ENCODE measurements around the gene FOXA3. TPM values are rescaled to one million over a fixed set of nuclear protein-coding genes. Genes with fewer than 3 reads are reported as not detected.

The FOXA3 gene
- total RNA-seq, 1 experiment from 2014 or later: 22.2 TPM

DNA sequence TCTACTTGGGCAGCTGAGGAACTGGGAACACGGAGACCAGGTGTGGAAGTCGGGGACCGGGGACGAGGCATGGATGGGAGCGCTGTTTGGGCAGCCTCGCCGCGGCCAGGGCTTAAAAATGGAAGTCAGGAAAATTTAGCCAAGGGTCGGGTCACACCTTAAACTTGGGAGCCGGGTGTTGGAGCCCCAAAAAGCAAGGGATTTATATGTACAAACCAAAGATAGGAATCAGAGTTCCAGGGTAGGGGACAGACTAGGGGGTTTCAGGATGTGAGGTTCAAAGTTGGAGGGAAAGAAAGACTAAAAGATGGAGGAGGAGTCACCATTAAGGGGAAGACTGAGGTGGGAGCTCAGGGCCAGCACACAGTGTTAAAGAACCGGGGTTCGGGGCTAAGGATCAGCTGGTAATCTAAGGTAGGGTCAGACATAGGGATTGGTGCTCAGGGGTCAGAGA lies 530 bp downstream of the FOXA3 start:
- Histone ChIP-seq H3K23ac (ENCODE audit: insufficient read length, low read depth, low read length) (no peak overlapping the region), H3K23me2 (ENCODE audit: insufficient read length, low read depth, low read length, poor library complexity, severe bottlenecking) (peaks cover 18% of the 10 kb centered on the region), H3K27me3 (ENCODE audit: insufficient read depth, low read length) (no peaks in the 10 kb centered on the region), H3K9me3 (ENCODE audit: control insufficient read depth, low read depth, low read length) (no peaks in the 10 kb centered on the region), H2BK15ac (ENCODE audit: low read depth, low read length) (no peak overlapping the region), H3K4me1 (ENCODE audit: insufficient read depth, low read length) (peaks cover 5% of the 10 kb centered on the region; the same call in 1 of the 2 replicates), H4K20me1 (ENCODE audit: control insufficient read depth, insufficient read depth, insufficient read length) (no peaks in the 10 kb centered on the region), H3K79me1 (ENCODE audit: insufficient read depth, low read depth, low read length, poor library complexity, severe bottlenecking) (peaks cover 3% of the 10 kb centered on the region), H3K18ac (ENCODE audit: insufficient read length, low read depth, low read length) (peak overlapping the region; percentile 99), H4K8ac (replicated peaks; ENCODE audit: insufficient read length, low read depth, low read length) (no peak overlapping the region), H2AK5ac (ENCODE audit: insufficient read length, low read length) (no peak overlapping the region), H3K27ac (ENCODE audit: insufficient read length, low read depth, low read length) (no peak overlapping the region), H3T11ph (ENCODE audit: low read length) (no peak overlapping the region), H3K56ac (ENCODE audit: insufficient read length, low read depth, low read length) (no peak overlapping the region), H3K4me2 (ENCODE audit: insufficient read depth, insufficient read length, low read length) (peak overlapping the region; percentile 83), H2BK5ac (ENCODE audit: insufficient read length, low read length) (no peak overlapping the region), H2BK20ac (ENCODE audit: low read depth, low read length, poor library complexity, severe bottlenecking) (no peak overlapping the region), H4K91ac (ENCODE audit: insufficient read length, low read depth, low read length) (no peak overlapping the region), H2BK12ac (ENCODE audit: insufficient read length, low read depth, low read length) (peak overlapping the region; percentile 52), H2AFZ (ENCODE audit: low read length) (no peak overlapping the region), H3K14ac (ENCODE audit: insufficient read depth, low read length) (peak overlapping the region; percentile 98; the same call in 1 of the 2 replicates), H2BK120ac (ENCODE audit: low read depth, low read length, poor library complexity, severe bottlenecking) (no peak overlapping the region), H3K9ac (ENCODE audit: extremely low read depth, insufficient read length, low read length) (peak overlapping the region; percentile 87), H4K5ac (ENCODE audit: insufficient read length, low read depth, low read length) (no peak overlapping the region), H3K4ac (ENCODE audit: low read depth, low read length) (no peak overlapping the region), H3K79me2 (ENCODE audit: insufficient read depth, low read length) (peaks cover 10% of the 10 kb centered on the region; the same call in 1 of the 2 replicates)
- no peak for TF ChIP-seq CTCF (conservative IDR thresholded peaks at IDR 0.05)
- no peak for DNase-seq
- no peaks in the 10 kb centered on the region; the same call in 1 of the 2 replicates for H3K27me3 Mint-ChIP-seq (ENCODE audit: low read depth)
- no CpG with 5 or more reads among the region's 12 CpGs for WGBS (ENCODE audit: extremely low coverage, insufficient read length, low lambda C conversion rate)
- peaks cover 1 to 14% (median 5%) of the 10 kb centered on the region in 3 experiments; a peak in 6 of 7 replicates for H3K36me3 Mint-ChIP-seq (ENCODE audit: insufficient read depth in 1 of 3, low read depth in 3 of 3)
- H3K4me3 Mint-ChIP-seq: peak overlapping the region; percentile 97 to 100
- no peaks in the 10 kb centered on the region; a peak in 1 of 5 replicates for H3K9me3 Mint-ChIP-seq
- H3K4me1 Mint-ChIP-seq: peaks cover 36 to 52% of the 10 kb centered on the region in 2 experiments
- peak overlapping the region; percentile 85 to 98 (median 96); a peak in 6 of 7 replicates for H3K27ac Mint-ChIP-seq
